NB4 (cell line): ENCODE measurements around the gene DNM1.

Source experiments
- CTCF ChIP-seq: IDR thresholded peaks from one replicate; pipeline ENCODE4 v1.5.1; 2012; ENCODE audit warnings: low read depth, low read length
- MAX ChIP-seq: IDR thresholded peaks from 2 replicates; pipeline ENCODE4 v1.6.1; 2011; ENCODE audit warnings: low read depth, low read length
- MYC ChIP-seq: IDR thresholded peaks from 2 replicates; pipeline ENCODE4 v1.6.1; 2011; ENCODE audit warnings: low read depth, low read length
- POLR2A ChIP-seq: IDR thresholded peaks from 2 replicates; pipeline ENCODE4 v1.6.1; 2011; ENCODE audit warnings: mild to moderate bottlenecking; ENCODE audit not compliant: insufficient read length; ENCODE audit errors: extremely low read depth

GRCh38 chr9:128180001-128180400 lies 23.2 kb upstream of the DNM1 start:
- TF ChIP-seq POLR2A (no peak), CTCF (no peak), MAX (no peak), MYC (no peak)
